NCI-H2029 treated with DMSO at 0.1 percent for 48 hours (cell line): ENCODE measurements around the gene MSH2.
"Not testable (repeated sequence)": the region's sequence is repeated elsewhere in the genome, so short reads cannot be mapped to it uniquely, and the experiment has no call there.

Experiments
- DNase-seq: peaks from one replicate; lab custom pipeline; 2025; lab: John Stamatoyannopoulos, UW

Gene MSH2

DNA sequence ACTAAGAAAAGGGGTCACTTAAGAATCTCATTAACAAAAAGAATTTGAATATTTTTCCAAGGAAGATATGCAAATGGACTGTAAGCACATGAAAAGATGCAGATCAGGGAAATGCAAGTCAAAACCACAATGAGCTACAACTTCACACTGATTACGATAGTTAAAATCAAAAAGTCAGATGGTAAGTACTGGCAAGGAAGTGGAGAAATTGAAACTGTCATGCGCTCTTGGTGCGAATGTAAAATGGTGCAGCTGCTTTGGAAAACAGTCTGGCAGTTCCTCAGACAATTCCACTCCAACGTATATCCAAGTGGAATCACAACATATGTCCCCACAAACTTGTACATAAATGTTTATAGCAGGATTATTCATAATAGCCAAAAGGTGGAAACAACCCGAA is 81.4 kb downstream of the MSH2 start:
- no peak for DNase-seq

DNA sequence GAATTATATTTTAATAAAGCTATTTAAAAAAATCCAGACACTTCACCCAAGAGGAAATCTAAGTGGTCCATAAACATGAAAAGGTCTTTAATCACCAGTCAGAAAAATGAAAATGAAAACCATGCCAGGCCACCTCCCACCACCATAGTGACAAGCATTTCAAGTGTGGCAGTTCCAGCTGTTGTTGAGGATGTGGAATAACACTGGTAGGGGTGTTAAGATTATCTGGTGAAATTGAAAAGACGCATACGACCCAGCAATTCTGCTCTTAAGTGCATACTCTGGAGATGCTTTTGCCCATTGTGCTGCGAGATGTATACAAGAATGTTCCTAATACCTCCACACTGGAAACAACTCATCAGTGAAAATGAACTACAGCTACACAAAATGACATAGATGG is 82.2 kb downstream of the MSH2 start:
- DNase-seq = no peak

DNA sequence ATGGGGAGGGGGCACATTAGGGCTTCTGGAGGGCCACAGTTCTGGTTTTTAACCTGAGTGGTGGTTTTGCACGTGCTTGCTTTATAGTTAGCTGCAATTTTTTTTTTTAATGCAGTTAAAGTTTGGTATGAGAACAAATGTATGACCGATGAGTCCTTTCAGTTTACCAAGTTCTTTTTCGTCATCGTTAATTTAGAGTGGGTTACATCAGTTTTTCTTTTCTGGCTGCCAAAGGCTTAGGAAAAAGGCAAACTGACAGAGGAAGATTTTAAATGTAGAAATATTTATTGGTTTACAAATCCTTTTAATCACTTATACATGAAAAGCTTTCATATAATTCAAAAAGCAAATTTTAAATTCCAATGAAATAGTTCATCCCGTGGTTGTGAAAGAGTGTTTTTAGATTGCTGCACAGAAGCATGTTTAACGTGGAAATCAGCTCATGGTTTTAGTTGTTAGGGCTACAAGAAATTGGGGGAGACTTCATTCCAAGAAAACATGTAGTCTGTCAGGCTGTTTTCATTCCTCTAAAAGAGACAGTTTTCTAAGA is 82.9 kb downstream of the MSH2 start:
- no peak for DNase-seq

DNA sequence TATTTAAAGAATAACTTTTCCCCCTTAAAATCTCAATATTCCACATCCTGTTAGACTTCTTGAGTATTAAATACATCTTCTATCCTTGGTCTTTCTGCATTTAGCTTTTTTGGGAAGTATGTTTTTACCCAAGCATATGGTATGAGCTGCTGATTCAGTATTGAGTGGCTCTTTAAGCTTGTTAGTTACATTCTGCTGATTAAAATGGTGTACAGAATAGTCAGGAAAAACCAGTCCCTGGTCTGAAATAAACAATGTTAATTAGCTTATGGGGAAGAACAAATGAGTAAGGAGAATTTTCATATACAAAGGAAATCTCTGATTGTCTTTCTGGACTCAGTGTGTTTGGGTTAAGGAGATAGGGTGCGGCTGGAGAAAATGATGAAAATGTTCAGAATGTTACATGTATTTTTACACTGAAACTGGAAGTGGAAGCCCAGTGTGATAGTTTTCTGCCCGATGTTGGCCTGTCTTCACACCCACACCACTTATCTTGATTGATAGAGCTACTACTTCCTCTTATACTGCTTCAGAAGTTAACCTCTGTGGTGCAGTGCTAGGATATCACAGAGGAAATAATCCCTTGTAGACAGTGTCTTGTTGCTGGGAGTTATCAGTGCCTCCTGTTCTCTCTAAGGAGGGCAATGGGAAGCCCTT is 84.0 kb downstream of the MSH2 start:
- DNase-seq = no peak

DNA sequence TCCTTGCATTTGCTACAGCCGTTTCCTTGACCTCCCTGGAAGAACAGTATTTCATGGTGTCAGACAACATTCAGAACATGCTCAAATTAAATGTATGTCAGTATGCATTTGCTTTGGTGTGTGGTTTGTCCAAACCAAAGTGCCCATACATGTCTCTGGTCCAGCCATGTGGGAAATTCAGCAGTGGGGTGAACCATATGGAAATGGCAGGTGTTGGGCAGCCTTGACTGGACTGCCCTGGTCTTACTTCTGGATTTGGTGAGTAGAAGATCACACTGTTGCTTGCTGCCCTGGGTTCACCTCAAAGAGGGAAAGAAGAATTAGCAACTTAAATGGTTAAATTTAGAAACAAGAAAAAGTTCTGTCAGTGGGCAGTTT is 84.5 kb downstream of the MSH2 start:
- no peak for DNase-seq

DNA sequence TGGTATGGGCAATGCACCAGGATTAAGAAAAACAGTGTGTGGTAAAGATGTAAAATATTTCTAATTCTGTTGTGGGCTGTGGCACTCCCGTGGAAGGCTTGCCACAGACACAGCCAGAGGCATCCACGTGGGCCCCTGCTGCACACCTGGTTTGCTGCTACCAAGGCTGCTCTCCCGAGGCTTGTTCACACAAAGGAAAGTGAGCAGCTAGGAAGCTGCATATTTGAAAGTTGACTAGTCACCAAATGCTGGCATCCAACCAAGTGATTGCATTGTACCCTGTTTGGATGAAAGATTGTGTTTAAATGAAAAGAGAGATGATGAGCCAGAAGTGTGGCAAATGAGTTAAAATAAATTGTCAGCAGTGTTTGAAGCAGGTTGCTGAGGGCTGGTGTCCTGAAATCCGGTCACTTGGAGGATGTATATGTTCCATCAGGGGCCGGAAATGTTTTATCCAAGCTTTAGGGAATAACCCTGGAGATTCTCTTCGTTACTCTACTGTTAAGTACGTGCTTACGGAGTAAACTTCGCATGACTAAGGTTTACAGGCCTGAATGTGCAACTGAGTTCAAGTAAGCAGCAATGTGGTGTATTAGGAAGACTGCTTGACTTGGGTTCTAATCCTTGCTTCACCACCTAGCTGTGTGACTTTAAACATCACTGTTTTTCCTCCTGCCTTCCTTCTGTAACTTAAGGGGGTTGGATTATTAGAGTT is 86.1 kb downstream of the MSH2 start:
- DNase-seq = no peak

DNA sequence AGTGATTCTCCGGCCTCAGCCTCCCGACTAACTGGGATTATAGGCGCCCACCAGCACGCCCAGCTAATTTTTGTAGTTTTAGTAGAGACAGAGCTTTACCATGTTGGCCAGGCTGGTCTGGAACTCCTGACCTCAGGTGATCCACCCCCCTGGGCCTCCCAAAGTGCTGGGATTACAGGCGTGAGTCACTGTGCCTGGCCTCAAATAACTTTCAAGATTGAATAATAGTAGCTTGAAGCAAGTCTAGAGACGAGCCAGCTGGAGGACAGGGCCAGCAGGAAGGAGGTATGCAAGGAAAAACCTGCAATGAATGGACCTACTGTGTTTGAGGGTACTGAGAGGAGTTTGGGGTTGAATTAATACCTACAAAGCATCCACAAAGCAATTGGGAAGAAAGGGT is 87.5 kb downstream of the MSH2 start:
- DNase-seq = no peak

DNA sequence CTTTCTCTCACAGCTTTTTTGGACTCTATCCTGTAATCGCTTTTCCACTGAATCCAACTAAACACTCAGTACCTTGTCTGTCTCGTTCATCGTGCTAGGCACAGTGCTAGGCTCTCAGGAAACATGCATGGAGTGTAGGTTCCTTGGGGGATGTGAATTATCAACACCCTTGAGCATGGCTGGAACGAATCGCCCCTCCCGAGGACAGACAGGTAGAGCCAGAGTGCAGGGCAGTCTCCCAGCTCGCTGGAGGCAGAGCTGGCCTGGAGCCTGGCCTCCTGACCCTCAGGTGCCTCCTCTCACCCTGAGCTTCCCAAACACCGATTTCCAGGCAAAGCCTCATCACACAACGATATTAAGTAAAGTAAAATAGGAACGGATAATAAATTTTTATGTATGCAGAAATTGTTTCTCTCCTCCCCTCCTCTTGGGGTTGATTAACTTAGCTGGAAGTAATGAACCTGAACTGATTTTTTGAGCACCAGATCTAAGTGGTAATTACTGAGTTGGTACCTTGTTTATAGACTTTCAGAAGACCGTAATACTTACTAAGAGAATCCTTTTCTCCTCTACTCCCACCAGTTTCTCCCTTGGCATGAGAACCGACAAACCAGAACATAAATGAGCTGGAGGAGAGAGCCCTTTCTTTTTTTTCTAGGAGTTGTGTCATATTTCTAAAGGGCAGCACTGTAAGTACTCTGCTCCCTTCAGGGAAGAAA is 90.5 kb downstream of the MSH2 start:
- DNase-seq = no peak

DNA sequence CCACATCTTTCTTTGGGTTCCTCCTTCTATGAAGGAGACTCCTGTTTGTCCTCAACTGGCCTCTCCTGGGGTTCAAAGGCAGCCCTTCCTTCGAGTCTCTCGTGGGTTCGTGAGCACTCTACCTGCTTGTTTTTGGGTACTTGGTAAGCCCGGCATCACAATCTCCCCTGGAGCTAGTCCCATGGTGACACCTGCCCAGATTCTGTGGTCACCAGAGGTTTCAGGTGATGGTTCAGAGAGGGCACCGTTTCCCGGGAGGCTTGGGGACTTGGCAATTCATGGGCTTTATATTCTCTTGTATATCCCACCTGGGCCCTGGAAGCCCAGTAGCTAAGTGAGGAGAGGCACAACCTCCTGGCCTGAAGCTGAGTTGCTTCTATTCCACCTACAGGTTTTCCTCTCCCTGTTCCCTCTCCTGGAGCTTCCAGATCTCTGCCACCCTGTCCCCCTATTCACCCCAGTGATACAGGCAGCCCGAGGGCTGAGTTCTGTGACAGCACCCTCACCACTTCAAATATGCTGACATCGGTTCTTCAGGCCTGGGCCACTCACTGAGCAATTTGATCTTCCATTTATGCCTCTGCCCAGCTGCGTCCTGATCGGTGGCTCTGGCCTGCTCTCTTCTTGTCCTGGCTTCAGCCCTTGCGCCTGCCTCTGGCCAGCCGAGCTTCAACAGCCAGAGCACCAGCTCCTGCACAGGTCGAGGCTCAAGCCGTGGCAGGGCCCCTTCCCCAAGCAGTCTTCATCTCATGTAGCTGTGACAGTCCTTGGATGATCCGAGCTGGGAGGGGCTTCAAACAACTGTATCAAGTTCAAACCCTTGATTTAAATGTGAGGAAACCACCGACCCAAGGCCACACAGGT is 91.5 kb downstream of the MSH2 start:
- no peak for DNase-seq

DNA sequence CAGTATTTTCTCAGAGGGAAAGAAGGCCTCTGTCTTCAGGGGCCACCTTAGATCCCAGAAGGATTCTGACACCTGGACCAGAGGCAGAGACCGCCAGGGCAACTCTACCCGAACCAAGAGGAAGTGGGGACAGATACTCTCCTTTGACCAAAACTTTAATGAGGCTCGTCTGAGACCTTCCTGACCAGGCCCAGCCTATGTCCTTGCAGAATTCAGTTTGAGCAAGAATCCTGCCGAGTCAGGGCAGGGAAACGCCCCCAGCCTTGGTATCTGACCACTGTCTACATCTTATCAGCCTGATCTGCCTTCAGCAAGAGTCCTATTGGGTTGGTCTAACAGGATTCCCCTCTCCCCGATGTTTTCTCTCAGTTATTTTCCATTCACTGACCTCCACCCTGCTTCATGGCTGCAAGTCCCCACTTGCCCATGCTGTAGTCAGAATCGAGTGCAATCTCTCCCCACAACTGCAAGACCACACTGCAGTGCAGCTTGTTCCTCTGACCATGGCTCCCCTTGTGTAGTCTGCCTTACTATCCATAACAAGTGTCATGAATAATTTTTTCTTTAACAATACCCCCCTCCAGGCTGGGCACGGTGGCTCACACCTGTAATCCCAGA is 95.0 kb downstream of the MSH2 start:
- no peak for DNase-seq

DNA sequence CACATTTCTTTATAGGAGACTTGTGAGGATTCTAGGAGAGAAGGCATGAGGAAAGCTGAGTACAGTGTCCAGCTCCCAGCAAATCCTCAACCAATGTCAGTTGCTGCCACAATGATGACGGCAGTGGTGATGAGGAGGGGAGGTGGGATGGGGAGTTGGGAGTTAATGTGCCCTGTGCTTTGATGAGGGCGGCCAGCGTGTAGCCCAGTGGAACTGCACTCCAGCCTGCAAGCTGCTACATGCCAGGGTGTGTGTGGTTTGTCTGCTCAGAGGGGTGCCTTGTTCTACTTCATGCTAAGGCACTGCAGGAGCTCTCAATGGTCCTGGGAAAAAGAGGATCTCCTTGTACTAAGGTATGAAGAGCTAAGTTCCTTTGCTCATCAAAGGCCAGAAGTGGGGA is 96.1 kb downstream of the MSH2 start:
- DNase-seq = no peak

DNA sequence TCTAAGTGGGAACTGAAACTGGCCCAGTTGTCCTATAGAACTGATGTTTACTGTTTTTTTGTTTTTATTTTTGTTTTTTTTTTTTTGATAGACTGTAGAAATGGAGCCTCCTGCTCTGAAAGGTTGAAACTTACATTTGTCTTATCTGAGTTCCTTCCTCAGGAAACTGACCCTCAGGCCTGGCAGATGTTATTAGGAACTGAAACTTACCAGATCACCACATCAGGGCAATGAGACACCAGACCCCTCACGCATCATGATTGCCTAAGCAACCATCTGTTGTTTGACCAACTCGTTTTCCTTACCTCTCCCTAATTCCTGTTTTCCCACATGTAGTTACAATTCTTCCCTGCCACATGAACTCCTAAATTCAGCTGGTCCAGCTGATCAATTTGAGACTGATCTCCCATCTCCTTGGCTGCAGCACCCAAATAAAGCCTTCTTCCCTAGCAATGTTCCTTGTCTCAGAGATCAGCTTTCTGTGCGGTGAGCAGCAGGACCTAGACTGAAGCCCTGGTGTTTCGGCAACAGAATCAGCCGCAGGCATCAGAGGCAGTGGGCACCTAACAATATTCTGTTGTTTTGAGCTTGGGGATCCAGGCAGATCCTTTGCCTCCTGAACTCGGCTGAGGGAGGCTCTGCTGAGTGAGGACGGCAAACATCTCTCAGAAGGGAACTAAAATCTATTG is 96.8 kb downstream of the MSH2 start:
- DNase-seq = no peak

DNA sequence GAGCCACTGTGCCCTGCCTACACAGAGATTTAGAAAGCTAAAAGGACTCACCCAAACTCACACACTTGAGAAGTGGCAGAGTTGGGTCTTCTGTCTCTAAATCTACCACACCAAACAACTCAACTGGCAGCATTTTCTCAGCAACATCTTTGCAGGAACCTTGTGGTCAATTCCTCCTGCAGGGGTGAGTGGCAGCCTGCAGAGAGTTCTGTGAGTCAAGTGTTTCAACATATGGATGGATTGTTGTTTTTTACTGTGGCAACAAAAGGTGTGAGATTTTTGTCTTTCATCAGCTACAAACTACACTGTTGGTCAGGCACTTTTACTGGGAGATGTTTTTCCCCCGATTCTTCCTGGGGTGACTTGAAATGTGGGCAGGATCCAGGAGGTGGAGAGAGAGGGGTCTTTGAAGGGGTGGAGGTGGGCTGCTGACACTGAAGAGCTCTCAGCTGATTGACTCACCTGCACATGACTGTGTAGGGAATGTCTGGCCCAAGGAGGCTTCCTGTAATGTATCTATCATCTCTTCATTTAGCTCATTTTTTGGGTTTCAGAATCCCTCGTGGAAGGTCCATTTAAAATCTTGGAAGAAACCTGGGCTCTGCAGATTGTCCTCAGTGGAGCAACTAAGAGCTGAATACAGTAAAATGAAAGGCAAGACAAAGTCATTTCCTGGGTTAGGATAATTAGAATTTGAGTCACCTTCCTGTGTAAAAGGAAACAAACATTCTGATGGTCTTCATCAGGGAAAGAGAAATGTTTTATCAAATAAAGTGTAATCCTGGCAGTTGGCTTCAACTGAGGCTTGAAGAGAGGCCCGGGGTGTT is 98.6 kb downstream of the MSH2 start:
- DNase-seq = no peak

DNA sequence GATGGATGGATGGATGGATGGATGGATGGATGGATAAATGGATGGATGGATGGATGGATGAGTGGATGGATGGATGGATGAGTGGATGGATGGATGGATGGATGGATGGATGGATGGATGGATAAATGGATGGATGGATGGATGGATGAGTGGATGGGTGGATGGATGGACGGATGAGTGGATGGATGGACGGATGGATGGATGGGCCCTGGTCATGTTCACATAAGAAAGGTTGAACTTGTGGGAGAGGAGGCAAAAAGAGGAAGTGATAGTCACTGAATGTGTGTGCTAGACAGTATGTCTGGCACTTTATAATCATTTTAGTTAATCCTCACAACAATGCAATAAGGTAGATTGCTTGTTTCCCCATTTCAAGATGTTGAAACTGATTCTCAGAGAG is 99.5 kb downstream of the MSH2 start:
- DNase-seq = not testable (repeated sequence)

DNA sequence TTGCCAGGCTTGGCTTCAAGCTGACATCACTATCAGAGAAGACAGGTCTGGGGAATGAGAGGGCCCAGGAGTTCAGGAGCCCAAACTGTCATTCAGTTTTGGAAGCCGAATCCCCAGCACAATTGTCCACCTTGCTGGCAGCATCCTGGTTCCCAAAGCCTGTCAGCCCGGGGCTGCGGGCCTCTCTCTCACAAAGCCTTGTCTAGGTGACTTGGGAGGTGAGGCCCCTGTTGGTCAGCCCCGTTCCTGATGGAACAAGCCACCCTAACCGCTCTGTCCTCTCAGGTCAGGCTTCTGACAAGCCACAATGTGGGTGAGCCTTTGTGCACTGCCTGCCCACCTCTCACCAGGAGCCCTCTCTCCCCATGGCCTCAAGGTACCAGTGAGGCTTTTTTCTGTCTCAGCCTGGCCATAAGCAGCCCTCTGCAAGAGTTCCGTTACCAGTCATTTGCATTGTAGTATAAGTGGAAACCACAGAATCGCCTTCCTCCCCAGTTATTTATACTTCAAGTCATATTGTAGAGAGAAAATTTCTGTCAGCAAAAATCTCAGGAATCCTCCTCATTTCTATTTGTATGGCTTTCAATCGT is 100.6 kb downstream of the MSH2 start:
- DNase-seq = no peak

DNA sequence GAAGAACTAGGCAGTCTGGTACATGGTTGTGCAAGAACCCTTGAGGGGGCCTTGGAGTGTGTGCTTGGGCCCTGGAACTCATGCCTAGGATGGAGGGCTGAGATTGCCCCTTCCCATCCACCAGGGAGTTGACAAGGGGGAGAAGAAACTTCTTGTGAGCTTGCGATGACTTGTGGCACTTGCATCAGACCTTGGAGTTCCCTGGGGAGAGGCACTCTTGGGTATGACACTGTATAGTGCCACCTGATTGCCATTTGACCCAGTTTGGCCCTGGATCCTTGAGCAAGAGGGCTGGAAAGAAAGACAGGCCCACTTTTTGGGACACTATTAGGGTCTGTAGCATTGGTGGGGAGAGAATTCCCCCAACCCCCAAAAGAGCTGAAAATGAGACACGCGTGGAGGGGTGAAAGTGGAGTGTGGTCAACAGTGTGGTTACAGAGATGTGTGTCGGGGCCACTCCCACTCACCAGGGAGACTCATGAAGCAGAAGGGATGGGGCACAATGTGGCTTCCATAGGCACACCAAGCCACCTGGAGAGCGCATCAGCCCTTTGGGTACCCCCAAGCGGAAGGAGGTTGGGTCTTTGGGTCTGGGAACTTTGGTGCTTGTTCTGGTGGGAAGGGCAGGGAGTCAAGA is 101.3 kb downstream of the MSH2 start:
- no peak for DNase-seq

DNA sequence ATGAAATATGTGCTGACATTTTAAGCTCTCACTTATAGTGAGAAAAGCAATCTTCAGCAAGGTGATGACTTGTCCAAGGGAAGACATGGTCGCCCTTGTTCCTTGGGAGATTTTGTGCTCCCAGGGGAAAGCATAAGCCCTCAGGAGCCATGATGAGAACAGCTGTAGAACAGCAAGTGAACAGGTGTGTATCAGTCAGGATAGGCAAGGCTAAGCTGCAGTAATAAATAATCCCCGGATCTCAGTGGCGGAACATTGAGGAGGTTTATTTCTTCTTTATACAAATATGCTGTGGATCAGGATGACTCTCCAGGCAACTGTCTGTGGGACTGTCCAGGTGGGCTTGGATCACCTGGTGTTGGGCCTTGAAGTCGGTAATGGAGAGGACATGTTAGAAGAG is 103.1 kb downstream of the MSH2 start:
- DNase-seq = no peak

DNA sequence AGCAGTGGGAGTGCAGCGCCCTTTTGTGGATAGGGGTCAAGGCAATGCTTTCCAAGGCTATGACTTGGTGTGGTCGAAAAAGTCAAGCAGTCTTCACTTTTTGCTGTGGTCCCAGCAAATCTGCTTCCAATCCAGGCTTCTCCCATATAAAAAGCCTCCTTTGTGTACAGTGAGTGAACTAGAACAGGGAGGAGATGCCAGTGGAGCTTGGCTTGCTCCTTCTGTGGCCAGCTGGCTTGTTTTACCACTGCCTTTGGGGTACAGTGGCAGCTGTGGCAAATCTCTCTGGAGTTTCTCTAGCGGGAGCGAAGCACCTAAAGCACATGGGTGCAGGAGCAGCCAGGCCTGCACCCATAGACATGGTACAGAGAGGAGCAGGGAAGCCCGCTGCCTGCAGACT is 103.5 kb downstream of the MSH2 start:
- no peak for DNase-seq

DNA sequence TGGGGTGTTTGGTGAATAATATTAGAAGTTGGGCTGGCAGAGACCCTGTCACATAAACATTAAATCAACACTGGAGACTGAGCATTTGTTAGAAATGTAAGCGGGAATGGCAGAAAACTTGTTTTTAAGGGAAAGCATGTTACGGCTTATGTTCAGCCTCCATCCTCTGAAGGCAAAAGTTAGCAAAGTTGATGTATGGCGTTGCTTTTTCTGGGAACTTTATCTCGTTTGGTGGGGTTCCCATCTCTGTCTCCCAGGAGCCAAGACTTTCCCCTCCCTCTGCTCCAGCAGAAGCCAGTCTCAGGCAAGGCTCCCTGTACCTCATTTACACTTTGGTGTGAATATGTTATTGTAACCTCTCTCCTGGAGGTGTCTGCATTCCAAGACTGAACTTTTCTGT is 105.1 kb downstream of the MSH2 start:
- no peak for DNase-seq
